ENCODE results near the gene UBN2. TPM values are rescaled to one million over a fixed set of nuclear protein-coding genes. Genes with fewer than 3 reads are reported as not detected.

The UBN2 gene
- total and polyA plus RNA-seq, 10 of the 15 experiments (the other 5 are each of a cell fraction or from before 2014, with no cell fraction given): 0.27 to 8.5 (median 2.5) TPM

- no peak for TF ChIP-seq PKNOX1 (IDR thresholded peaks at IDR 0.05)
- no peak for TF ChIP-seq PAX8 (IDR thresholded peaks at IDR 0.05)
- no peak for TF ChIP-seq IRF5 (IDR thresholded peaks at IDR 0.05; ENCODE audit: borderline replicate concordance)
Measured at GRCh38 chr7:139328375-139328774, 97.3 kb downstream of the UBN2 start (continued).

GRCh38 chr7:139329119-139329518 is 98.1 kb downstream of the UBN2 start:
- no peaks in the 10 kb centered on the region for H3K9me3 ChIP-seq (replicated peaks; ENCODE audit: control insufficient read depth, insufficient read depth, low read length)
- BruUV-seq (replicated peaks): no TSS peak
- H3K4me3 ChIP-seq: no peak overlapping the region
- H3K27me3 ChIP-seq (replicated peaks in 1 of 2; ENCODE audit: control insufficient read depth in 2 of 2, insufficient read depth in 2 of 2, low read length in 1 of 2): no peaks in the 10 kb centered on the region; a peak in 1 of 4 replicates
- H3K36me3 ChIP-seq (ENCODE audit: control insufficient read depth in 2 of 2, insufficient read depth in 2 of 2, low read length in 1 of 2): no peaks in the 10 kb centered on the region
- no peak overlapping the region for H3K4me2 ChIP-seq (ENCODE audit: control insufficient read depth, insufficient read depth)
- FAIRE-seq: no peak
- SMC1A ChIA-PET (ENCODE audit: uncharacterized antibody, unreplicated experiment): interaction anchor here (2.3 kb wide), 1 partner anchor 10 kb away, joined by 7 read pairs; no protein-coding TSS in a partner anchor
- intact Hi-C loops (cut with micrococcal nuclease; ENCODE audit: unreplicated experiment): no loop called here
- no peak for DNase-seq (ENCODE audit: low read depth, low spot score)
- H3K79me2 ChIP-seq (ENCODE audit: control insufficient read depth, insufficient read depth, low read length): no peaks in the 10 kb centered on the region
- no peak overlapping the region for H3K9ac ChIP-seq (ENCODE audit: control insufficient read depth, insufficient read depth, low read length)
- 50% methylated on average over 2 of the region's 2 CpGs for WGBS (ENCODE audit: insufficient coverage, insufficient replicate concordance, low lambda C conversion rate, missing lambda C conversion rate)
- in situ Hi-C loops (cut with MboI): no loop called here
- TF ChIP-seq ZNF217 (IDR thresholded peaks at IDR 0.05) (no peak), JUND (IDR thresholded peaks at IDR 0.05; ENCODE audit: low read depth, low read length) (no peak), FOXK2 (IDR thresholded peaks at IDR 0.05) (no peak), YY1 (IDR thresholded peaks at IDR 0.05; ENCODE audit: low read depth, low read length) (no peak), EZH2 (IDR thresholded peaks at IDR 0.05; ENCODE audit: borderline replicate concordance, control insufficient read depth, low read depth, low read length) (no peak), CHD1 (IDR thresholded peaks at IDR 0.05; ENCODE audit: low read depth, low read length) (no peak), ESRRA (IDR thresholded peaks at IDR 0.05; ENCODE audit: low read length) (no peak)
- H2AFZ ChIP-seq (ENCODE audit: control insufficient read depth, low read depth, low read length): no peak overlapping the region
- CTCF ChIA-PET: interaction anchor here (1.4 kb wide), 1 partner anchor 8 kb away, joined by 6 read pairs; no protein-coding TSS in a partner anchor
- no peak for ATAC-seq
- no peaks in the 10 kb centered on the region for H4K20me1 ChIP-seq (ENCODE audit: control insufficient read depth, insufficient read depth)
- H3K4me1 ChIP-seq (ENCODE audit: control insufficient read depth, insufficient read depth, low read length): no peaks in the 10 kb centered on the region
- POLR2A ChIA-PET: no interaction called here
- H3K27ac ChIP-seq (ENCODE audit: control insufficient read depth, insufficient read depth): no peak overlapping the region
- RAD21 ChIA-PET (ENCODE audit: unreplicated experiment): no interaction called here
